CD4-positive, alpha-beta T cell (primary cell): Measurements from ENCODE around the gene NAXE. TPM values are rescaled to one million over a fixed set of nuclear protein-coding genes. Genes with fewer than 3 reads are reported as not detected.
"Not testable (repeated sequence)": the region's sequence is repeated elsewhere in the genome, so short reads cannot be mapped to it uniquely, and the experiment has no call there.

Experiments
- ATAC-seq: fragments of 200-7000 bp; cut with Tn5 transposase; one replicate; pipeline ENCODE4 v1.10.0; 2022; ENCODE audit warnings: mild to moderate bottlenecking; ENCODE audit not compliant: poor library complexity
- CTCF ChIA-PET: fragments of 350-600 bp; sonication (Branson Sonifier 250); formaldehyde crosslinking; loops from one replicate; lab custom pipeline; 2021; ENCODE audit warnings: antibody characterized with exemption, inconsistent platforms; lab: Charles Lee
- POLR2A ChIA-PET: fragments of 350-600 bp; sonication (Branson Sonifier 250); formaldehyde crosslinking; loops from one replicate; lab custom pipeline; 2021; ENCODE audit warnings: antibody characterized with exemption, inconsistent platforms; lab: Charles Lee
- DNase-seq, 14 experiments: peaks; one replicate each; pipeline ENCODE4 v3.0.0-alpha.2; 2013 to 2020; ENCODE audit warnings: mixed read lengths in 2 of 14
- H3K27ac ChIP-seq, 2 donors: one replicate each; pipeline versions ENCODE4 v1.5.1 to v1.7.0; 2013; ENCODE audit warnings: low read length in 2 of 2, low read depth in 1 of 2, mild to moderate bottlenecking in 1 of 2
- H3K27me3 ChIP-seq, 2 experiments: 1 replicate in 1 of 2; 2 replicates in 1 of 2; pipeline versions ENCODE4 v1.6.1 to v1.7.0; 2013; ENCODE audit warnings: low read length in 2 of 2, control low read depth in 1 of 2, mild to moderate bottlenecking in 1 of 2, moderate library complexity in 1 of 2; ENCODE audit not compliant: insufficient read depth in 2 of 2, control insufficient read depth in 1 of 2
- H3K36me3 ChIP-seq: one replicate; pipeline ENCODE4 v1.6.1; 2013; ENCODE audit warnings: low read length, control low read depth; ENCODE audit not compliant: insufficient read depth
- H3K4me1 ChIP-seq: one replicate; pipeline ENCODE4 v1.6.1; 2013; ENCODE audit warnings: low read length, control low read depth; ENCODE audit not compliant: insufficient read depth
- H3K4me3 ChIP-seq: one replicate; pipeline ENCODE4 v1.5.1; 2013; ENCODE audit warnings: mild to moderate bottlenecking, low read length, moderate library complexity
- H3K9me3 ChIP-seq, 2 experiments: 1 replicate in 1 of 2; 2 replicates in 1 of 2; pipeline versions ENCODE4 v1.6.1 to v1.7.0; 2013; ENCODE audit warnings: low read length in 2 of 2, mild to moderate bottlenecking in 2 of 2, control low read depth in 1 of 2, moderate library complexity in 1 of 2; ENCODE audit not compliant: control insufficient read depth in 1 of 2, insufficient read depth in 1 of 2
- H3K27ac Mint-ChIP-seq: one replicate; pipeline ENCODE4 v1.8.0; 2020; ENCODE audit warnings: mixed read lengths
- H3K27me3 Mint-ChIP-seq: one replicate; pipeline ENCODE4 v1.8.0; 2021; ENCODE audit warnings: mixed read lengths
- H3K36me3 Mint-ChIP-seq: one replicate; pipeline ENCODE4 v1.8.0; 2021; ENCODE audit warnings: low read depth, mixed read lengths
- H3K4me1 Mint-ChIP-seq: one replicate; pipeline ENCODE4 v1.8.0; 2021; ENCODE audit warnings: low read depth, mixed read lengths
- H3K4me3 Mint-ChIP-seq: one replicate; pipeline ENCODE4 v1.8.0; 2020; ENCODE audit warnings: mild to moderate bottlenecking, mixed read lengths
- H3K9me3 Mint-ChIP-seq: one replicate; pipeline ENCODE4 v1.8.0; 2020; ENCODE audit warnings: mixed read lengths
- CTCF ChIP-seq: fragments of 200-600 bp; IDR thresholded peaks from one replicate; pipeline ENCODE4 v1.8.0; 2022; ENCODE audit warnings: antibody characterized with exemption, mild to moderate bottlenecking
- intact Hi-C, 2 experiments: fragments of 100-400 bp; cut with DNase I in 1 of 2; cut with micrococcal nuclease in 1 of 2; formaldehyde crosslinking; loops; one replicate each; pipeline versions ENCODE4 v1.15.1 to v1.9.0; 2023 to 2025; cut with DNase I, micrococcal nuclease
- total RNA-seq, 174 experiments: library from RNA in 2 of 174; stranded (reverse) in 2 of 174; gene quantifications; one replicate each; pipeline ENCODE4 v1.2.3 and lab custom pipeline; 2021 to 2026

NAXE gene
- total RNA-seq, 2 experiments from 2014 or later: 23.3 to 27.8 TPM

- peaks cover 34% of the 10 kb centered on the region for H3K36me3 Mint-ChIP-seq
- POLR2A ChIA-PET: interaction anchor here (0.6 to 2.8 kb wide), 7 partner anchors 10 to 319 kb away, joined by 3 to 33 read pairs (median 5); partner anchors contain the start of genes MEF2D, NAXE and SMG5
- peak within 1 kb of the TSS; percentile 78 for H3K4me3 ChIP-seq
These were observed 9.7 kb downstream of the NAXE start, which contains the start of gene GPATCH4 for GRCh38 chr1:156601122-156601830. TSS of gene GPATCH4 (minus strand) at chr1:156601479.

GRCh38 chr1:156601892-156602291 lies 10.3 kb downstream of the NAXE start:
- no peak for TF ChIP-seq CTCF
- peaks cover 32% of the 10 kb centered on the region for H3K4me1 ChIP-seq
- peak overlapping the region; percentile 78 for H3K4me3 ChIP-seq
- ChIA-PET POLR2A (interaction anchor here (0.6 to 2.8 kb wide), 7 partner anchors 10 to 320 kb away, joined by 3 to 33 read pairs (median 5); partner anchors contain the start of genes MEF2D, NAXE and SMG5), CTCF (interaction anchor here (0.7 to 4.2 kb wide), 4 partner anchors 99 to 216 kb away, joined by 3 to 15 read pairs (median 3); no protein-coding TSS in a partner anchor)
- peaks cover 22% of the 10 kb centered on the region for H3K36me3 ChIP-seq
- no peak for DNase-seq
- Mint-ChIP-seq H3K36me3 (peaks cover 30% of the 10 kb centered on the region), H3K4me3 (peak overlapping the region; percentile 92), H3K27ac (peak overlapping the region; percentile 73), H3K4me1 (peaks cover 37% of the 10 kb centered on the region), H3K27me3 (no peaks in the 10 kb centered on the region), H3K9me3 (no peaks in the 10 kb centered on the region)
- peak overlapping the region; percentile 63 to 71 for H3K27ac ChIP-seq
- intact Hi-C loops: loop anchor here in 1 of 2 experiments (1.0 kb wide), 1 partner anchor 11 kb away; the partner anchor contains the start of gene NAXE
- no peaks in the 10 kb centered on the region for H3K27me3 ChIP-seq
- H3K9me3 ChIP-seq: no peaks in the 10 kb centered on the region
- no peak for ATAC-seq

More at GRCh38 chr1:156601122-156601830, 9.7 kb downstream of the NAXE start, which contains the start of gene GPATCH4:
- H3K27ac Mint-ChIP-seq: peak within 1 kb of the TSS; percentile 73
- H3K4me3 Mint-ChIP-seq: peak within 1 kb of the TSS; percentile 92
- H3K27ac ChIP-seq: peak within 1 kb of the TSS; percentile 63 to 71
- peak; percentile 78 for ATAC-seq
- intact Hi-C loops: loop anchor here in 1 of 2 experiments (1.0 kb wide), 1 partner anchor 10 kb away; the partner anchor contains the start of gene NAXE
- H3K4me1 ChIP-seq: peaks cover 32% of the 10 kb centered on the region
- no peaks in the 10 kb centered on the region for H3K27me3 Mint-ChIP-seq
- peak; percentile 53 to 88 (median 61) for DNase-seq
- CTCF ChIA-PET: interaction anchor here (1.3 to 4.2 kb wide), 3 partner anchors 121 to 216 kb away, joined by 3 to 15 read pairs (median 3); no protein-coding TSS in a partner anchor
- TF ChIP-seq CTCF: no peak
- no peaks in the 10 kb centered on the region for H3K27me3 ChIP-seq
- no peaks in the 10 kb centered on the region for H3K9me3 Mint-ChIP-seq
- H3K4me1 Mint-ChIP-seq: peaks cover 37% of the 10 kb centered on the region
- no peaks in the 10 kb centered on the region for H3K9me3 ChIP-seq
- peaks cover 28% of the 10 kb centered on the region for H3K36me3 ChIP-seq

- Mint-ChIP-seq H3K4me3 (peak overlapping the region; percentile 83), H3K27me3 (no peaks in the 10 kb centered on the region), H3K9me3 (no peaks in the 10 kb centered on the region), H3K36me3 (peaks cover 23% of the 10 kb centered on the region), H3K4me1 (peaks cover 37% of the 10 kb centered on the region), H3K27ac (peak overlapping the region; percentile 4)
- intact Hi-C loops: no loop called here
- peak in 3 of 14 experiments; percentile 35 to 45 (median 42) for DNase-seq
- Histone ChIP-seq H3K9me3 (no peaks in the 10 kb centered on the region), H3K36me3 (peaks cover 15% of the 10 kb centered on the region), H3K27ac (no peak overlapping the region), H3K4me3 (no peak overlapping the region), H3K27me3 (no peaks in the 10 kb centered on the region), H3K4me1 (peaks cover 32% of the 10 kb centered on the region)
- peak; percentile 30 for TF ChIP-seq CTCF
- ChIA-PET CTCF (interaction anchor here (0.7 to 4.2 kb wide), 4 partner anchors 100 to 217 kb away, joined by 3 to 15 read pairs (median 3); no protein-coding TSS in a partner anchor), POLR2A (interaction anchor here (1.1 to 2.8 kb wide), 3 partner anchors 11 to 320 kb away, joined by 3 to 33 read pairs (median 6); partner anchors contain the start of genes NAXE and SMG5)
- ATAC-seq: no peak
These were observed 11.0 kb downstream of the NAXE start for GRCh38 chr1:156602557-156602993.

- H3K36me3 ChIP-seq, H3K4me3 Mint-ChIP-seq, H3K9me3 ChIP-seq, intact Hi-C loops, DNase-seq, H3K27me3 ChIP-seq, H3K9me3 Mint-ChIP-seq, CTCF ChIA-PET, H3K27ac Mint-ChIP-seq, H3K36me3 Mint-ChIP-seq, POLR2A ChIA-PET, H3K4me3 ChIP-seq, ATAC-seq, H3K27ac ChIP-seq: not testable (repeated sequence)
- peaks cover 15% of the 10 kb centered on the region for H3K27me3 Mint-ChIP-seq
- peaks cover 18% of the 10 kb centered on the region for H3K4me1 ChIP-seq
- peaks cover 22% of the 10 kb centered on the region for H3K4me1 Mint-ChIP-seq
These were observed 15.8 kb downstream of the NAXE start for GRCh38 chr1:156607344-156607743.
